Right lobe of liver (tissue), 6 donors: ENCODE data around the gene CAMTA1. TPM values are rescaled to one million over a fixed set of nuclear protein-coding genes. Genes with fewer than 3 reads are reported as not detected.

Source experiments
- ATAC-seq, 4 donors: fragments of 200-7000 bp; cut with Tn5 transposase; one replicate each; pipeline ENCODE4 v1.9.1; 2020; ENCODE audit warnings: mild to moderate bottlenecking in 4 of 4, moderate library complexity in 4 of 4
- DNase-seq, 3 donors: peaks; one replicate each; pipeline ENCODE4 v3.0.0-alpha.2; 2020
- H3K27ac ChIP-seq, 3 donors: fragments of 200-600 bp; one replicate each; pipeline ENCODE4 v1.8.0; 2022
- H3K27me3 ChIP-seq, 2 donors: fragments of 200-600 bp; one replicate each; pipeline ENCODE4 v1.8.0; 2022
- H3K36me3 ChIP-seq, 4 donors: fragments of 200-600 bp; sonication (generic) in 1 of 4; one replicate each; pipeline versions ENCODE4 v1.5.1 to v1.8.0; 2017 to 2022; ENCODE audit warnings: control low read depth in 1 of 4
- H3K4me1 ChIP-seq, 4 donors: fragments of 200-600 bp; sonication (generic) in 1 of 4; one replicate each; pipeline versions ENCODE4 v1.5.1 to v1.8.0; 2017 to 2022; ENCODE audit warnings: control low read depth in 1 of 4
- H3K4me3 ChIP-seq, 3 donors: fragments of 200-600 bp; one replicate each; pipeline ENCODE4 v1.8.0; 2022
- H3K9me3 ChIP-seq, 4 donors: fragments of 200-600 bp; sonication (generic) in 1 of 4; one replicate each; pipeline versions ENCODE4 v1.5.1 to v1.8.0; 2017 to 2022; ENCODE audit warnings: control low read depth in 1 of 4
- POLR2A ChIP-seq: fragments of 450-650 bp; IDR thresholded peaks from one replicate; pipeline ENCODE4 v1.6.1; 2017; ENCODE audit warnings: antibody characterized with exemption, mild to moderate bottlenecking
- WGBS: methylation state at CpG from one replicate; pipeline ENCODE4 v1.1.6; 2018; ENCODE audit warnings: low coverage, low lambda C conversion rate; ENCODE audit not compliant: insufficient coverage; ENCODE audit errors: missing lambda C conversion rate; 5-methylcytosine and 5-hydroxymethylcytosine counted together
- intact Hi-C, 2 donors: fragments of 100-400 bp; cut with DNase I; formaldehyde crosslinking; loops; one replicate each; pipeline versions ENCODE4 v1.11.2 to v1.14.1; 2022
- total RNA-seq, 6 experiments: library from RNA; depleted of rRNA in 2 of 6; stranded (reverse); fragments of >200 nt in 2 of 6; fragmentation: NEBNext Ultra II Directional in 3 of 6; extraction: Animal tissue kit (Norgen Biotek cat#: 25700) in 3 of 6; gene quantifications; one replicate each; pipeline versions ENCODE4 v1.1.0 to v1.2.4, GENCODE V29; 2016 to 2023
- TF ChIP-seq, protein P1 (sequence below), 4 donors: fragments of 200-600 bp in 3 of 4; fragments of 450-650 bp in 1 of 4; IDR thresholded peaks; one replicate each; pipeline versions ENCODE4 v1.5.1 to v1.8.0; 2016 to 2022; ENCODE audit warnings: antibody characterized with exemption in 4 of 4, mild to moderate bottlenecking in 2 of 4
- donor health status: DM: no; HTN: yes; CAD: no.
- donor health status: DM: no; HTN: no; CAD: no.
- donor health status: DM: no; HTN: no; CAD: no.
- donor health status: DM: no; HTN: yes; CAD: no.
- donor health status: DM: no; HTN: yes; CAD: no.

CAMTA1 gene
- total RNA-seq, 6 experiments from 2014 or later, result 32.3 to 49.4 (median 37.2) TPM

DNA sequence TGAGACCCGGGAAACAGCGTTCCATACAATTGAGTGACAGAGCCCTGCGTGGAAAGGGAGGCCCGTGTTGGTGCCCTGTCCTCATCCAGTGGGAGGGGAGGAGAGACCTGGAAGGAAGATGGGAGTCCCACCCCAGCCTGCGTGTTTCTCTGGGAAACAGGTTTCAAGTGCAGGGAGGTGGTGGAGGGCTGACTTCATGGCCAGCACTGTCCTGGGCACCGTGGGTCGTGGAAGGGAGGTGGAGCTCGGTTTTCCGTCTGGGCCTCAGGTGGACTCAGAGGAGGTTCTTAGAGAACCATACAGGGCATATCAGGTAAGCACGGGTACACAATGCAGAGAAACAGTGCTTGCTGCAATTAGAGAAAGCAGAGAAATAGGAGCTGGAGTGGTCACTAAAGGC lies 222.6 kb downstream of the CAMTA1 start:
- Histone ChIP-seq H3K9me3 (no peaks in the 10 kb centered on the region), H3K4me3 (no peak overlapping the region), H3K36me3 (no peaks in the 10 kb centered on the region), H3K27me3 (no peaks in the 10 kb centered on the region), H3K4me1 (no peaks in the 10 kb centered on the region), H3K27ac (no peak overlapping the region)
- TF ChIP-seq, protein P1, sequence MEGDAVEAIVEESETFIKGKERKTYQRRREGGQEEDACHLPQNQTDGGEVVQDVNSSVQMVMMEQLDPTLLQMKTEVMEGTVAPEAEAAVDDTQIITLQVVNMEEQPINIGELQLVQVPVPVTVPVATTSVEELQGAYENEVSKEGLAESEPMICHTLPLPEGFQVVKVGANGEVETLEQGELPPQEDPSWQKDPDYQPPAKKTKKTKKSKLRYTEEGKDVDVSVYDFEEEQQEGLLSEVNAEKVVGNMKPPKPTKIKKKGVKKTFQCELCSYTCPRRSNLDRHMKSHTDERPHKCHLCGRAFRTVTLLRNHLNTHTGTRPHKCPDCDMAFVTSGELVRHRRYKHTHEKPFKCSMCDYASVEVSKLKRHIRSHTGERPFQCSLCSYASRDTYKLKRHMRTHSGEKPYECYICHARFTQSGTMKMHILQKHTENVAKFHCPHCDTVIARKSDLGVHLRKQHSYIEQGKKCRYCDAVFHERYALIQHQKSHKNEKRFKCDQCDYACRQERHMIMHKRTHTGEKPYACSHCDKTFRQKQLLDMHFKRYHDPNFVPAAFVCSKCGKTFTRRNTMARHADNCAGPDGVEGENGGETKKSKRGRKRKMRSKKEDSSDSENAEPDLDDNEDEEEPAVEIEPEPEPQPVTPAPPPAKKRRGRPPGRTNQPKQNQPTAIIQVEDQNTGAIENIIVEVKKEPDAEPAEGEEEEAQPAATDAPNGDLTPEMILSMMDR (IDR thresholded peaks at IDR 0.05), result no peak
- no peak for TF ChIP-seq POLR2A
- ATAC-seq, result no peak
- intact Hi-C loops, result no loop called here
- WGBS, result 72% methylated on average over 4 of the region's 10 CpGs
- DNase-seq, result no peak

DNA sequence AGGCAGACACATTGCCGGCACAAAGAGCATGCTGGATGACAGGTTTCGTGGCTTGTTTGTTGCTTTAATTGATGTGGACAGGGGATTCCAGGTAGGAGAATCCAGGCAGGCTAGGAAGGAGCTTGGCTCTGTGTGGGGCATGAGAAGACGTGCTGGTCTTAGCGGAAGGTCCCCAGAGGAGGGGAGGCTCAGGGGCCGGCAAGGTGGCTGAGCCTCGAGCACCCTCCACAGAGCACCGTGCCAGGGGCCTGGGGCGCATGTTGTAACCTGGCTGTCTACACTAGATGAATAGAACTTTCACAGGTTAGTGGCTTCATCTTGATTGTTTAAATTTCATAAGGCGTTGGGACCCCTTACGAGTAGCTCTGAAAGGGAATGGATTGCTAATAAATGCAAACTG lies 223.1 kb downstream of the CAMTA1 start:
- no peak overlapping the region for H3K27ac ChIP-seq
- H3K27me3 ChIP-seq, result no peaks in the 10 kb centered on the region
- H3K9me3 ChIP-seq, result no peaks in the 10 kb centered on the region
- TF ChIP-seq POLR2A, result no peak
- TF ChIP-seq, protein P1 (IDR thresholded peaks at IDR 0.05), result no peak
- no peak for DNase-seq
- no peak for ATAC-seq
- no peaks in the 10 kb centered on the region for H3K36me3 ChIP-seq
- H3K4me1 ChIP-seq, result no peaks in the 10 kb centered on the region
- intact Hi-C loops, result no loop called here
- H3K4me3 ChIP-seq, result no peak overlapping the region
- 82% methylated on average over 5 of the region's 10 CpGs for WGBS

- no peaks in the 10 kb centered on the region for H3K27me3 ChIP-seq
- H3K9me3 ChIP-seq, result no peaks in the 10 kb centered on the region
- H3K4me3 ChIP-seq, result no peak overlapping the region
- no peaks in the 10 kb centered on the region for H3K4me1 ChIP-seq
- DNase-seq, result no peak
- 89% methylated on average over 4 of the region's 18 CpGs for WGBS
- TF ChIP-seq POLR2A, result no peak
- TF ChIP-seq, protein P1 (IDR thresholded peaks at IDR 0.05), result no peak
- H3K27ac ChIP-seq, result no peak overlapping the region
- ATAC-seq, result no peak
- intact Hi-C loops, result no loop called here
- no peaks in the 10 kb centered on the region for H3K36me3 ChIP-seq
Observed at GRCh38 chr1:7008975-7009740, 223.9 kb downstream of the CAMTA1 start.

DNA sequence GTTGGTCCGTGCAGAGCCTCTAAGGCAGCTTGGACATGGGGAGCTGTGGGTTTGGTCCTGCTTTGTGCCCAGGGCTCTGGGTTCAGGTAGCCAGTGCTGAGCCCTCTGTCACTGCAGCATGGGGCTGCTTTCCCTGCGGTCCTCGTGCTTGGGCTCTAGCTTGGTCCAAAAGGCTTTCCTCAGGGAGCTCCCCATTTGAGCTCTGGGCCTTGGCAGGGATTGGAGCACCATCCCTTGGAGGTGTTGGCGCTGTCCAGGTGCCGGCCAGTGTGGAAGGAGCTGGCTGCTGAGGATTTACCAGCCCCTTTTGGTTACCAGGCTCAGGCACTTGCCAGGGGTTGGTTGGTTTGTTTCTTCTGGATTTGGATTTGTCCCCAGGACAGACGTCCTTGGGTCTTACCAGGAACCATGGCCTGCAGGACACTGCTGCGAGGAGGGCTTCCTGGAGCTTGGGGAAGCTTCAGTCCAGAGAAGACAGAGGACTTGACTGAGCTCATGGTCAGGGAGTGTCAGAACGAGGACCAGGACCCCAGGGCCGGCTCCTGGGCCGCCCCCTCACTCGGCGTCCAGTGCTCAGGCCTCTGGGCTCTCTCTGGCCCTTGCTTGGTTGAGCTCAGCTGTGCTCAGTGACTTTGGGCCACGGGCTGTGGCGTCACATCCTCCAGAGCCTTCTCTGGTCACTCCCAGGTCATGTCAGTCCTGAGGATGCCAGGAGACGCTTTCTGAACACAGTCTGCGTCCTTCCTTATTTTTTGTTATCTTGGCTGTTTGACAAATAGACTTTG lies 224.7 kb downstream of the CAMTA1 start:
- ATAC-seq (no peak), DNase-seq (no peak)
- intact Hi-C loops, result no loop called here
- Histone ChIP-seq H3K36me3 (no peaks in the 10 kb centered on the region), H3K9me3 (no peaks in the 10 kb centered on the region), H3K27me3 (no peaks in the 10 kb centered on the region), H3K27ac (no peak overlapping the region), H3K4me1 (no peaks in the 10 kb centered on the region), H3K4me3 (no peak overlapping the region)
- 69% methylated on average over 7 of the region's 16 CpGs for WGBS
- TF ChIP-seq POLR2A, result no peak
- TF ChIP-seq, protein P1 (IDR thresholded peaks at IDR 0.05), result no peak
